GM12873 (cell line): ENCODE results near the gene SHOC2.

Experiments used
- TF ChIP-seq, protein P1 (sequence below): IDR thresholded peaks from 2 replicates; pipeline ENCODE4 v1.5.1; 2012; ENCODE audit warnings: low read depth, mild to moderate bottlenecking, moderate library complexity, low read length, control low read depth; ENCODE audit not compliant: insufficient read depth; ENCODE audit errors: missing control alignments

The SHOC2 gene

GRCh38 chr10:111015181-111015580 is 95.8 kb downstream of the SHOC2 start:
- TF ChIP-seq, protein P1, sequence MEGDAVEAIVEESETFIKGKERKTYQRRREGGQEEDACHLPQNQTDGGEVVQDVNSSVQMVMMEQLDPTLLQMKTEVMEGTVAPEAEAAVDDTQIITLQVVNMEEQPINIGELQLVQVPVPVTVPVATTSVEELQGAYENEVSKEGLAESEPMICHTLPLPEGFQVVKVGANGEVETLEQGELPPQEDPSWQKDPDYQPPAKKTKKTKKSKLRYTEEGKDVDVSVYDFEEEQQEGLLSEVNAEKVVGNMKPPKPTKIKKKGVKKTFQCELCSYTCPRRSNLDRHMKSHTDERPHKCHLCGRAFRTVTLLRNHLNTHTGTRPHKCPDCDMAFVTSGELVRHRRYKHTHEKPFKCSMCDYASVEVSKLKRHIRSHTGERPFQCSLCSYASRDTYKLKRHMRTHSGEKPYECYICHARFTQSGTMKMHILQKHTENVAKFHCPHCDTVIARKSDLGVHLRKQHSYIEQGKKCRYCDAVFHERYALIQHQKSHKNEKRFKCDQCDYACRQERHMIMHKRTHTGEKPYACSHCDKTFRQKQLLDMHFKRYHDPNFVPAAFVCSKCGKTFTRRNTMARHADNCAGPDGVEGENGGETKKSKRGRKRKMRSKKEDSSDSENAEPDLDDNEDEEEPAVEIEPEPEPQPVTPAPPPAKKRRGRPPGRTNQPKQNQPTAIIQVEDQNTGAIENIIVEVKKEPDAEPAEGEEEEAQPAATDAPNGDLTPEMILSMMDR, result no peak

DNA sequence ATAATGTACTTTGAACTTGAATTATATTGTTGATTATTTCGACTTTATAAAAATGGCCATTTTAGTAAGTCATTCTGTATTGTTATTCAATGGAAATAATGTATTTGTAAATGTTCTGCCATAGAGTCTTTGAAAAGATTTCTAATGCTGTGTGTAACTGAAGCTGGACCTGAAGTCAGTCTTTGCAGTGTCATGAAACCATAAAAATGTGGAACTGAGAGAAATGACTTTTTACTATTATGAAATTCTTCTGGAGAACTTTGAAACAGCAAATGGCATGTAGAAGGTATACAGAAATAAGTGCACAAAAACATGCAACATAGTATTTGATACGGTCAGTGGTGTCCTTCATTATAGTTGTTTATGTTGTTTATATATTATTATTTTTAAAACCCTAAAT is 97.7 kb downstream of the SHOC2 start:
- TF ChIP-seq, protein P1, result no peak

DNA sequence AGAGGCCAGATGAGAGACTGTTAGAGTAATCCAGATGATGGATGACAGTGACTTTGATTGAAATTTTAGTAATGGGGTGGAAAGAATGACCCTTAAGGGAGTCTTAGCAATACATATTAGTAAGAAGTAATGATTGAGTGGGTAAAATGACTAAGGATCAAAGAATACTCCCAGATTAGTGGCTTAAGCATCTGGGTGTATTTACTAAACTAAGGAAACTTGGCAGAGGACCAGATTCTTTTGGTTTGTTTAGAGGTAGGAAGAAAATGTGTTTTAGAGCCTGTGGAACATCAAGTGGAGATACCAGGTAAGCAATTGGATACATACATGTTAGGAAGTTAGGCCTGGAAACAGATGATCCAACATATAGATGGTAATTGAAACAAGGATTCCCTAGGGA is 98.6 kb downstream of the SHOC2 start:
- TF ChIP-seq, protein P1, result no peak

GRCh38 chr10:111023060-111023459 is 103.7 kb downstream of the SHOC2 start:
- TF ChIP-seq, protein P1, result no peak

DNA sequence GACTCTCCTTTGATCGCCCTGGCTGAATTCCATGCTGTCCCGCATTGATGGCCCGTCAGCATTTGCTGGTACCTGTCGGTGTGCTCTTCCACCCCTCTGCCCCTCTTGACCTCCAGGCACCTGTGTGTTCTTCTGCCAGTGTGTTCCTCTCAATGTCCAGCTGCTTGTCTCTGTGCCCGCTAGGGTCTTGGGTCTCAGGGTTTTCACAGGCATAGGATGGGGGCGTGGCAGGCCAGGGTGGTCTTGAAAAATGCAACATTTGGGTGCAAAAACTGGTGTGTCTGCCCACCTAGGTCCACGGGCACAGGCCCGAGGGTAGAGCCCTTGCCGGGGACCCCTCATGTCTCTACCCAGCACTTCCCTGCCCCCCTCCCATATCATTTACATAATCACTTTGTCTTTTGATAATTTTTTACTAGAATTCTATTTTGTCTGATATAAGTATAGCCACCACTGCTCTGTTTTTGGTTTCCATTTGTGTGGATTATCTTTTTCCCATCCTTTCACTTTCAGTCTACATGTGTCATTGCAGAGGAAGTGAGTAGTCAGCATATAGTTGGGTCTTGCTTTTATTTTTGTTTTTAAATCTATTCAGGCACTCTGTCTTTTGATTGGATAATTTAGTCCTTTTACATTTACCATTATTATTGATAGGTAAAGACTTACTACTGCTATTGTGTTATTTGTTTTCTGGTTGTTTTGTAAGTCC is 110.8 kb downstream of the SHOC2 start:
- TF ChIP-seq, protein P1, result no peak

DNA sequence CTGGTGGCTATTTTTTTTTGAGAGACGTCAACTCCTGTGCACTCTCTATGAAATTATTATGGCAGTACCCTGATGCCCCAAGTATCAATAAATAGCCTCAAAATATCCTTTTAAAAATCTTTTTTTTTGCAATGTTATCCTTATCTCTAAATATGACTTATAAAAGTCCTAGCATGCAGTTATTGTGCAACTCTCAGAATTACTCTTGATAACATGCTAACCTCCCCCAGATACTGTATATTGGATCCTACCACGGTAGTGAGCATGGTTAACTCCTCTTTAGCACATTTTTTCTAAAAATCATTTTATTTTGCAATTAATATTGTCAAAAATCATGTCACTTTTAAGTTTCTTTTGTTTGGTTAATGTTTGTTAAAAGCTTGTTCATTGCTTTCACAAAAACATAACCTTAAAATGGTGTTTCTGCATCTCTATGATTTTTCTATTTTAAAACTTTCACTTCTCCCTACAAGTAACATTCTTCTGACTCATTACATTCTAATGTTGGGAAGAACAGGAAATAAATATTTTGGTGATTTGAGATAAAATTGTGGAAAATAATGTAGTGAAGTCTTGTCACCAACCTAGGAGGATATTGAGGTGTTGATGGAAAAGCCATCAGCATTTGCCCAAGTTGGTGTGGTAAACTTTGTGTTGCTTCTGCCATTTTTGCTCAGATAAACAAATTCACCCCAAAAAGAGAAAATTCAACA is 115.3 kb downstream of the SHOC2 start:
- TF ChIP-seq, protein P1, result no peak

DNA sequence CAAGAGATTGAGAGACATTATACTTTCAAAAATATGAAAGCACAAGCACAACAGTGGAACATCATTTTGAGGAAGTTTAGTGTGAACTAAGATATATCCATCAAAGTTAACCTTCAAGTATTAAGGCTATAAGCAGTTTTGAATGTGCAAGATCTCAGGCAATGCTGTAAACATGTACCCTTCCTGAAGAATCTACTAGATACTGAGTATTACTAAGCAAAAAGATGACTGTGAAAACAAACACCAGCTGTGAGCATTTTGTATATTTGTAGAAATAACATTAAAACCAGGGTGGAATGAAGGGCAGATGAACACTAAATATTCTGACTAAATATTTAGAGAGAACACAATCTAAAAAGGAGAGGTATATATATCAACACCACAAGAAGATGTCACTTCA is 116.1 kb downstream of the SHOC2 start:
- TF ChIP-seq, protein P1, result no peak
